Measurements from ENCODE around the gene ABLIM2. TPM values are rescaled to one million over a fixed set of nuclear protein-coding genes. Genes with fewer than 3 reads are reported as not detected.

ABLIM2 gene
- polyA plus RNA-seq, 4 donors = 1.1 to 12.7 (median 4.4) TPM

- Histone ChIP-seq H3K4me3 (ENCODE audit: low read depth in 1 of 3, low read length in 3 of 3) (no peak overlapping the region), H3K4me1 (ENCODE audit: control insufficient read depth in 3 of 3, insufficient read depth in 2 of 3, low read depth in 1 of 3, low read length in 2 of 3) (peaks cover 3 to 30% (median 4%) of the 10 kb centered on the region in 3 donors), H3K36me3 (ENCODE audit: control insufficient read depth in 3 of 3, insufficient read depth in 2 of 3, low read depth in 1 of 3, low read length in 3 of 3) (no peaks in the 10 kb centered on the region), H3K27ac (ENCODE audit: low read depth in 1 of 3, low read length in 2 of 3) (no peak overlapping the region), H3K9me3 (ENCODE audit: control insufficient read depth in 2 of 2, insufficient read depth in 1 of 2, low read depth in 1 of 2, low read length in 1 of 2) (no peaks in the 10 kb centered on the region), H3K27me3 (ENCODE audit: control insufficient read depth in 3 of 3, insufficient read depth in 3 of 3, low read length in 3 of 3) (no peaks in the 10 kb centered on the region)
- no peak for DNase-seq
- no peak for FAIRE-seq
- 70 to 89% (median 78%) methylated on average over 6 of the region's 6 CpGs for whole genome bisulfite sequencing, 3 donors
Observed at GRCh38 chr4:8181119-8181518, 22.5 kb upstream of the ABLIM2 start.

GRCh38 chr4:8180310-8181093 lies 21.9 kb upstream of the ABLIM2 start:
- DNase-seq = no peak
- peaks cover 3 to 30% (median 4%) of the 10 kb centered on the region in 3 donors for H3K4me1 ChIP-seq (ENCODE audit: control insufficient read depth in 3 of 3, insufficient read depth in 2 of 3, low read depth in 1 of 3, low read length in 2 of 3)
- H3K9me3 ChIP-seq (ENCODE audit: control insufficient read depth in 2 of 2, insufficient read depth in 1 of 2, low read depth in 1 of 2, low read length in 1 of 2) = no peaks in the 10 kb centered on the region
- no peak overlapping the region for H3K27ac ChIP-seq (ENCODE audit: low read depth in 1 of 3, low read length in 2 of 3)
- 56 to 79% (median 70%) methylated on average over 8 of the region's 8 CpGs for WGBS, 3 donors
- H3K36me3 ChIP-seq (ENCODE audit: control insufficient read depth in 3 of 3, insufficient read depth in 2 of 3, low read depth in 1 of 3, low read length in 3 of 3) = no peaks in the 10 kb centered on the region
- no peaks in the 10 kb centered on the region for H3K27me3 ChIP-seq (ENCODE audit: control insufficient read depth in 3 of 3, insufficient read depth in 3 of 3, low read length in 3 of 3)
- no peak for FAIRE-seq
- no peak overlapping the region for H3K4me3 ChIP-seq (ENCODE audit: low read depth in 1 of 3, low read length in 3 of 3)

- Histone ChIP-seq H3K36me3 (ENCODE audit: control insufficient read depth in 3 of 3, insufficient read depth in 2 of 3, low read depth in 1 of 3, low read length in 3 of 3) (no peaks in the 10 kb centered on the region), H3K27ac (ENCODE audit: low read depth in 1 of 3, low read length in 2 of 3) (no peak overlapping the region), H3K9me3 (ENCODE audit: control insufficient read depth in 2 of 2, insufficient read depth in 1 of 2, low read depth in 1 of 2, low read length in 1 of 2) (no peaks in the 10 kb centered on the region), H3K4me1 (ENCODE audit: control insufficient read depth in 3 of 3, insufficient read depth in 2 of 3, low read depth in 1 of 3, low read length in 2 of 3) (peaks cover 3 to 30% (median 4%) of the 10 kb centered on the region in 3 donors), H3K4me3 (ENCODE audit: low read depth in 1 of 3, low read length in 3 of 3) (no peak overlapping the region), H3K27me3 (ENCODE audit: control insufficient read depth in 3 of 3, insufficient read depth in 3 of 3, low read length in 3 of 3) (no peaks in the 10 kb centered on the region)
- DNase-seq (no peak), FAIRE-seq (no peak)
- WGBS, 3 donors = 78 to 83% (median 82%) methylated on average over 9 of the region's 9 CpGs
Observed at GRCh38 chr4:8179771-8180170, 21.2 kb upstream of the ABLIM2 start.

- Histone ChIP-seq H3K36me3 (ENCODE audit: control insufficient read depth in 3 of 3, insufficient read depth in 2 of 3, low read depth in 1 of 3, low read length in 3 of 3) (no peaks in the 10 kb centered on the region), H3K4me1 (ENCODE audit: control insufficient read depth in 3 of 3, insufficient read depth in 2 of 3, low read depth in 1 of 3, low read length in 2 of 3) (peaks cover 3 to 30% (median 4%) of the 10 kb centered on the region in 3 donors), H3K27me3 (ENCODE audit: control insufficient read depth in 3 of 3, insufficient read depth in 3 of 3, low read length in 3 of 3) (no peaks in the 10 kb centered on the region), H3K4me3 (ENCODE audit: low read depth in 1 of 3, low read length in 3 of 3) (no peak overlapping the region), H3K9me3 (ENCODE audit: control insufficient read depth in 2 of 2, insufficient read depth in 1 of 2, low read depth in 1 of 2, low read length in 1 of 2) (no peaks in the 10 kb centered on the region), H3K27ac (ENCODE audit: low read depth in 1 of 3, low read length in 2 of 3) (no peak overlapping the region)
- FAIRE-seq = no peak
- DNase-seq = no peak
- WGBS, 3 donors = 75 to 88% (median 85%) methylated on average over 10 of the region's 10 CpGs
Observed at GRCh38 chr4:8179074-8179473, 20.5 kb upstream of the ABLIM2 start.

GRCh38 chr4:8177956-8178355 lies 19.3 kb upstream of the ABLIM2 start:
- Histone ChIP-seq H3K4me3 (ENCODE audit: low read depth in 1 of 3, low read length in 3 of 3) (no peak overlapping the region), H3K27ac (ENCODE audit: low read depth in 1 of 3, low read length in 2 of 3) (no peak overlapping the region), H3K9me3 (ENCODE audit: control insufficient read depth in 2 of 2, insufficient read depth in 1 of 2, low read depth in 1 of 2, low read length in 1 of 2) (no peaks in the 10 kb centered on the region), H3K36me3 (ENCODE audit: control insufficient read depth in 3 of 3, insufficient read depth in 2 of 3, low read depth in 1 of 3, low read length in 3 of 3) (no peaks in the 10 kb centered on the region), H3K27me3 (ENCODE audit: control insufficient read depth in 3 of 3, insufficient read depth in 3 of 3, low read length in 3 of 3) (no peaks in the 10 kb centered on the region), H3K4me1 (ENCODE audit: control insufficient read depth in 3 of 3, insufficient read depth in 2 of 3, low read depth in 1 of 3, low read length in 2 of 3) (peaks cover 1 to 27% (median 3%) of the 10 kb centered on the region in 3 donors)
- 89 to 91% (median 91%) methylated on average over 11 of the region's 11 CpGs for WGBS, 3 donors
- DNase-seq = no peak
- FAIRE-seq = no peak

GRCh38 chr4:8177552-8177951 lies 18.9 kb upstream of the ABLIM2 start:
- Histone ChIP-seq H3K36me3 (ENCODE audit: control insufficient read depth in 3 of 3, insufficient read depth in 2 of 3, low read depth in 1 of 3, low read length in 3 of 3) (no peaks in the 10 kb centered on the region), H3K4me1 (ENCODE audit: control insufficient read depth in 3 of 3, insufficient read depth in 2 of 3, low read depth in 1 of 3, low read length in 2 of 3) (peaks cover 0 to 23% (median 0%) of the 10 kb centered on the region in 3 donors), H3K27ac (ENCODE audit: low read depth in 1 of 3, low read length in 2 of 3) (no peak overlapping the region), H3K9me3 (ENCODE audit: control insufficient read depth in 2 of 2, insufficient read depth in 1 of 2, low read depth in 1 of 2, low read length in 1 of 2) (no peaks in the 10 kb centered on the region), H3K27me3 (ENCODE audit: control insufficient read depth in 3 of 3, insufficient read depth in 3 of 3, low read length in 3 of 3) (no peaks in the 10 kb centered on the region), H3K4me3 (ENCODE audit: low read depth in 1 of 3, low read length in 3 of 3) (no peak overlapping the region)
- FAIRE-seq (no peak), DNase-seq (no peak)
- WGBS, 3 donors = 64 to 69% (median 64%) methylated on average over 6 of the region's 6 CpGs

GRCh38 chr4:8176547-8177399 lies 18.2 kb upstream of the ABLIM2 start:
- FAIRE-seq (no peak), DNase-seq (peak; percentile 56 to 65)
- H3K27ac ChIP-seq (ENCODE audit: low read depth in 1 of 3, low read length in 2 of 3) = no peak overlapping the region
- no peak overlapping the region for H3K4me3 ChIP-seq (ENCODE audit: low read depth in 1 of 3, low read length in 3 of 3)
- H3K27me3 ChIP-seq (ENCODE audit: control insufficient read depth in 3 of 3, insufficient read depth in 3 of 3, low read length in 3 of 3) = peaks cover 0 to 2% (median 0%) of the 10 kb centered on the region in 3 donors
- H3K36me3 ChIP-seq (ENCODE audit: control insufficient read depth in 3 of 3, insufficient read depth in 2 of 3, low read depth in 1 of 3, low read length in 3 of 3) = no peaks in the 10 kb centered on the region
- no peaks in the 10 kb centered on the region for H3K9me3 ChIP-seq (ENCODE audit: control insufficient read depth in 2 of 2, insufficient read depth in 1 of 2, low read depth in 1 of 2, low read length in 1 of 2)
- WGBS, 3 donors = 26 to 32% (median 26%) methylated on average over 17 of the region's 17 CpGs
- H3K4me1 ChIP-seq (ENCODE audit: control insufficient read depth in 3 of 3, insufficient read depth in 2 of 3, low read depth in 1 of 3, low read length in 2 of 3) = peaks cover 0 to 16% (median 0%) of the 10 kb centered on the region in 3 donors

GRCh38 chr4:8175686-8176085 lies 17.1 kb upstream of the ABLIM2 start:
- no peak for FAIRE-seq
- 64 to 74% (median 73%) methylated on average over 6 of the region's 6 CpGs for WGBS, 3 donors

More at GRCh38 chr4:8175686-8176085, 17.1 kb upstream of the ABLIM2 start:
- H3K4me1 ChIP-seq (ENCODE audit: control insufficient read depth in 3 of 3, insufficient read depth in 2 of 3, low read depth in 1 of 3, low read length in 2 of 3) = peaks cover 0 to 8% (median 0%) of the 10 kb centered on the region in 3 donors
- no peaks in the 10 kb centered on the region for H3K9me3 ChIP-seq (ENCODE audit: control insufficient read depth in 2 of 2, insufficient read depth in 1 of 2, low read depth in 1 of 2, low read length in 1 of 2)
- DNase-seq = no peak
- H3K27me3 ChIP-seq (ENCODE audit: control insufficient read depth in 3 of 3, insufficient read depth in 3 of 3, low read length in 3 of 3) = peaks cover 0 to 2% (median 0%) of the 10 kb centered on the region in 3 donors
- H3K27ac ChIP-seq (ENCODE audit: low read depth in 1 of 3, low read length in 2 of 3) = no peak overlapping the region
- H3K36me3 ChIP-seq (ENCODE audit: control insufficient read depth in 3 of 3, insufficient read depth in 2 of 3, low read depth in 1 of 3, low read length in 3 of 3) = no peaks in the 10 kb centered on the region
- no peak overlapping the region for H3K4me3 ChIP-seq (ENCODE audit: low read depth in 1 of 3, low read length in 3 of 3)

All from small intestine (tissue), 7 donors.